ENCODE data around the gene GLCE. TPM values are rescaled to one million over a fixed set of nuclear protein-coding genes. Genes with fewer than 3 reads are reported as not detected.

Gene GLCE
- total and polyA plus RNA-seq, 2 donors (not counting 1 experiment from before 2014, with no cell fraction given): 21.7 to 23.9 TPM

- Histone ChIP-seq H3K4me2 (ENCODE audit: extremely low read depth, insufficient read depth, low read length) (no peak overlapping the region), H3K27me3 (ENCODE audit: control insufficient read depth, insufficient read depth, low read length) (no peaks in the 10 kb centered on the region), H3K27ac (ENCODE audit: insufficient read depth, low read length) (no peak overlapping the region), H3K9me3 (ENCODE audit: control insufficient read depth, insufficient read depth, low read depth, low read length) (no peaks in the 10 kb centered on the region), H3K79me2 (ENCODE audit: control insufficient read depth, insufficient read depth, low read length) (peaks cover 5% of the 10 kb centered on the region), H3K9ac (ENCODE audit: insufficient read depth, low read length) (no peak overlapping the region), H4K20me1 (ENCODE audit: control insufficient read depth, extremely low read depth, insufficient read depth, low read length) (no peaks in the 10 kb centered on the region), H3K4me3 (replicated peaks in 1 of 4; ENCODE audit: control extremely low read depth in 1 of 4, insufficient read depth in 1 of 4, low read depth in 3 of 4, low read length in 4 of 4) (no peak overlapping the region), H3K36me3 (ENCODE audit: control insufficient read depth, insufficient read depth, low read length) (no peaks in the 10 kb centered on the region), H2AFZ (ENCODE audit: low read length) (no peak overlapping the region), H3K4me1 (ENCODE audit: control insufficient read depth, extremely low read depth, insufficient read depth, low read length) (peaks cover 6% of the 10 kb centered on the region)
- TF ChIP-seq CTCF (conservative IDR thresholded peaks at IDR 0.05 in 1 of 2, IDR thresholded peaks at IDR 0.05 in 1 of 2; ENCODE audit: low read depth in 1 of 2, low read length in 2 of 2): no peak
- TF ChIP-seq EZH2 (IDR thresholded peaks at IDR 0.05; ENCODE audit: low read length, missing control alignments): no peak
- no peak for DNase-seq (ENCODE audit: low read depth in 2 of 2)
Observed at GRCh38 chr15:69158201-69158842, 2.1 kb upstream of the GLCE start.

DNA sequence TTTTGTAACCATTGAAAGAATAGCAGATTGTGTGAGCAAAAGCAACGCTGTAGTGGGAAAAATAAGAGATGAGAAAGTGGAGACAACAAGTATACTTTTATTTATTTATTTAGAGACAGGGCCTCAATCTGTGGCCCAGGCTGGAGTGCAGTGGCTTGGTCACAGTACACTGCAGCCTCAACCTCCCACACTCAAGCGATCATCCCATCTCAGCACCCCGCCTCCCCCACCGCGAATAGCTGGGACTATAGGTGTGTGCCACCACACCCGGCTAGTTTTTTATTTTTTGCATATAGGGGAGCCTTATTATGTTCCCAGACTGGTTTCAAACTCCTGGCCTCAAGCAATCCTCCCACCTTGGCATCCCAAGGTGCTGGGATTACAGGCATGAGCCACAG lies 1.6 kb upstream of the GLCE start:
- no peak for TF ChIP-seq EZH2 (IDR thresholded peaks at IDR 0.05; ENCODE audit: low read length, missing control alignments)
- no peak for TF ChIP-seq CTCF (conservative IDR thresholded peaks at IDR 0.05 in 1 of 2, IDR thresholded peaks at IDR 0.05 in 1 of 2; ENCODE audit: low read depth in 1 of 2, low read length in 2 of 2)
- no peak overlapping the region for H3K27ac ChIP-seq (ENCODE audit: insufficient read depth, low read length)
- no peak overlapping the region for H3K4me2 ChIP-seq (ENCODE audit: extremely low read depth, insufficient read depth, low read length)
- no peaks in the 10 kb centered on the region for H3K9me3 ChIP-seq (ENCODE audit: control insufficient read depth, insufficient read depth, low read depth, low read length)
- peaks cover 5% of the 10 kb centered on the region for H3K79me2 ChIP-seq (ENCODE audit: control insufficient read depth, insufficient read depth, low read length)
- H3K36me3 ChIP-seq (ENCODE audit: control insufficient read depth, insufficient read depth, low read length): no peaks in the 10 kb centered on the region
- no peak for DNase-seq (ENCODE audit: low read depth in 2 of 2)
- peaks cover 6% of the 10 kb centered on the region for H3K4me1 ChIP-seq (ENCODE audit: control insufficient read depth, extremely low read depth, insufficient read depth, low read length)
- no peak overlapping the region for H3K4me3 ChIP-seq (replicated peaks in 1 of 4; ENCODE audit: control extremely low read depth in 1 of 4, insufficient read depth in 1 of 4, low read depth in 3 of 4, low read length in 4 of 4)
- no peak overlapping the region for H3K9ac ChIP-seq (ENCODE audit: insufficient read depth, low read length)
- H2AFZ ChIP-seq (ENCODE audit: low read length): no peak overlapping the region
- H4K20me1 ChIP-seq (ENCODE audit: control insufficient read depth, extremely low read depth, insufficient read depth, low read length): no peaks in the 10 kb centered on the region
- H3K27me3 ChIP-seq (ENCODE audit: control insufficient read depth, insufficient read depth, low read length): no peaks in the 10 kb centered on the region

DNA sequence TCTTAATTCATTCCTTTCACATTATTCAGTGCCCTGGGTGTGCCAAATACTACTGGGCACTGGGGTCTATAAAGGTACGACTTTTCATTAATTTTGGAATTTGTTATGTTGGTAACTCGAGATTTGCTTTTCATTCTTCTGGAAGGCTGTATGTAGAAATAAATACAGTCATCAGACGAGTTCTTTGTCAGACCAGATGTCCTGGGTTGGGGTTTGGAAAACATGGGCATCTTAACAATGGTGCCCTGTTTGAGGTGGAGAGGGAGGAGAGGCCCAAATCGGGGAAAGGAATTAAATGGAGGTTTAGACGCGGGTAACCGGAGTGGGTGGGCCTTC lies 662 bp upstream of the GLCE start:
- DNase-seq (ENCODE audit: low read depth in 2 of 2): no peak
- H3K4me1 ChIP-seq (ENCODE audit: control insufficient read depth, extremely low read depth, insufficient read depth, low read length): no peaks in the 10 kb centered on the region
- no peaks in the 10 kb centered on the region for H4K20me1 ChIP-seq (ENCODE audit: control insufficient read depth, extremely low read depth, insufficient read depth, low read length)
- H3K27ac ChIP-seq (ENCODE audit: insufficient read depth, low read length): no peak overlapping the region
- peak overlapping the region; percentile 100 for H2AFZ ChIP-seq (ENCODE audit: low read length)
- no peaks in the 10 kb centered on the region for H3K9me3 ChIP-seq (ENCODE audit: control insufficient read depth, insufficient read depth, low read depth, low read length)
- H3K4me2 ChIP-seq (ENCODE audit: extremely low read depth, insufficient read depth, low read length): peak overlapping the region; percentile 87
- H3K9ac ChIP-seq (ENCODE audit: insufficient read depth, low read length): no peak overlapping the region
- peak overlapping the region; percentile 73 to 96 (median 86) for H3K4me3 ChIP-seq (replicated peaks in 1 of 4; ENCODE audit: control extremely low read depth in 1 of 4, insufficient read depth in 1 of 4, low read depth in 3 of 4, low read length in 4 of 4)
- no peak for TF ChIP-seq CTCF (conservative IDR thresholded peaks at IDR 0.05 in 1 of 2, IDR thresholded peaks at IDR 0.05 in 1 of 2; ENCODE audit: low read depth in 1 of 2, low read length in 2 of 2)
- TF ChIP-seq EZH2 (IDR thresholded peaks at IDR 0.05; ENCODE audit: low read length, missing control alignments): no peak
- no peaks in the 10 kb centered on the region for H3K27me3 ChIP-seq (ENCODE audit: control insufficient read depth, insufficient read depth, low read length)
- H3K36me3 ChIP-seq (ENCODE audit: control insufficient read depth, insufficient read depth, low read length): no peaks in the 10 kb centered on the region
- H3K79me2 ChIP-seq (ENCODE audit: control insufficient read depth, insufficient read depth, low read length): peaks cover 5% of the 10 kb centered on the region

Data from fibroblast of lung (primary cell).